ENCODE results near the gene TMEM119. TPM values are rescaled to one million over a fixed set of nuclear protein-coding genes. Genes with fewer than 3 reads are reported as not detected.

TMEM119 gene
- total and polyA plus RNA-seq, 10 of the 15 experiments (the other 5 are each of a cell fraction or from before 2014, with no cell fraction given) = 0.11 to 0.44 (median 0.19) TPM; not detected in 5

DNA sequence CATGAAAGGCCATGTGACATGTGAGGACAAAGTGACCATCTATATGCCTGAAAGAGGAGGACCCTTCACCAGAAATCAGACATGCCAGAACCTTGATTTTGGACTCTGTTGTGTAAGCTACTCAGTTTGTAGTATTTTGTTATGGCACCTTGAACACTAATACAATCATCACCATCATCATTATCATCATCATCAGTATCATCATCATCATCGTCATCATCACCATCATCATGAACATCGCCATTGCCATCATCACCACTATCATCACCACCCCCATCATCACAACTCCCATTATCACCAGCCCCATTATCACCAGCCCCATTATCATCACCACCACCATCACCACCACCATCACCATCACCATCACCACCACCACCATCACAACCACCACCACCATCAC, 19.6 kb downstream of the TMEM119 start:
- ATAC-seq = no peak
- Histone ChIP-seq H3K9ac (ENCODE audit: control insufficient read depth, insufficient read depth, low read length) (no peak overlapping the region), H2AFZ (ENCODE audit: control insufficient read depth, low read depth, low read length) (no peak overlapping the region), H3K27ac (ENCODE audit: control insufficient read depth, insufficient read depth) (no peak overlapping the region), H3K36me3 (ENCODE audit: control insufficient read depth in 2 of 2, insufficient read depth in 2 of 2, low read length in 1 of 2) (no peaks in the 10 kb centered on the region), H3K4me1 (ENCODE audit: control insufficient read depth, insufficient read depth, low read length) (peaks cover 30% of the 10 kb centered on the region), H4K20me1 (ENCODE audit: control insufficient read depth, insufficient read depth) (no peaks in the 10 kb centered on the region), H3K4me2 (ENCODE audit: control insufficient read depth, insufficient read depth) (no peak overlapping the region), H3K9me3 (replicated peaks; ENCODE audit: control insufficient read depth, insufficient read depth, low read length) (no peaks in the 10 kb centered on the region; the same call in 2 of the 3 replicates), H3K27me3 (replicated peaks in 1 of 2; ENCODE audit: control insufficient read depth in 2 of 2, insufficient read depth in 2 of 2, low read length in 1 of 2) (no peaks in the 10 kb centered on the region), H3K4me3 (no peak overlapping the region), H3K79me2 (ENCODE audit: control insufficient read depth, insufficient read depth, low read length) (no peaks in the 10 kb centered on the region)
- intact Hi-C loops (cut with micrococcal nuclease; ENCODE audit: unreplicated experiment) (no loop called here), in situ Hi-C loops (cut with MboI) (no loop called here)
- ChIA-PET RAD21 (ENCODE audit: unreplicated experiment) (interaction anchor here (2.1 to 20.0 kb wide), 2 partner anchors 10 to 37 kb away, joined by 9 to 633 read pairs; no protein-coding TSS in a partner anchor), POLR2A (interaction anchor here (1.9 to 3.8 kb wide), 2 partner anchors 36 to 39 kb away, joined by 4 to 31 read pairs; no protein-coding TSS in a partner anchor), SMC1A (ENCODE audit: uncharacterized antibody, unreplicated experiment) (interaction anchor here (1.0 to 26.5 kb wide), 5 partner anchors 10 to 56 kb away, joined by 3 to 718 read pairs (median 4); partner anchors contain the start of gene SELPLG), CTCF (interaction anchor here (1.0 to 21.5 kb wide), 3 partner anchors 9 to 38 kb away, joined by 3 to 866 read pairs (median 7); no protein-coding TSS in a partner anchor)
- TF ChIP-seq JUND (IDR thresholded peaks at IDR 0.05; ENCODE audit: low read depth, low read length) = no peak
- DNase-seq (ENCODE audit: low read depth, low spot score) = no peak
- BruUV-seq (replicated peaks) = no TSS peak
- no peak for FAIRE-seq
- WGBS (ENCODE audit: insufficient coverage, insufficient replicate concordance, low lambda C conversion rate, missing lambda C conversion rate) = 100% methylated on average over 2 of the region's 2 CpGs

DNA sequence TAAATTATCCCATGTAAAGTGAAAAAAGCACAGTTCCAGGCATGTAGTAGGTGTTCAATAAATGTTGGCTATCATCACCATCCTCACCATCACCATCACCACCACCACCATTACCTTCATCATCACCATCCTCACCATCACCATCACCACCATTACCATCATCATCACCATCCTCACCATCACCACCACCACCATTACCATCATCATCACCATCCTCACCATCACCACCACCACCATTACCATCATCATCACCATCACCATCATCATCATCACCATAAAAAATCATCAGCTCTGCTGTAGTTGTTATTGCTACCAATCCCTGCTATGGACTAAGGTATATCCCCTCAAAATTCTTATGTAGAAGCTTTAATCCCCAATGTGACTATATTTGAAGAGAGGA, 20.4 kb downstream of the TMEM119 start:
- DNase-seq (ENCODE audit: low read depth, low spot score) (no peak), ATAC-seq (no peak), FAIRE-seq (no peak)
- Histone ChIP-seq H3K9me3 (replicated peaks; ENCODE audit: control insufficient read depth, insufficient read depth, low read length) (no peaks in the 10 kb centered on the region; the same call in 2 of the 3 replicates), H3K27me3 (replicated peaks in 1 of 2; ENCODE audit: control insufficient read depth in 2 of 2, insufficient read depth in 2 of 2, low read length in 1 of 2) (no peaks in the 10 kb centered on the region), H3K4me1 (ENCODE audit: control insufficient read depth, insufficient read depth, low read length) (peaks cover 38% of the 10 kb centered on the region), H2AFZ (ENCODE audit: control insufficient read depth, low read depth, low read length) (no peak overlapping the region), H4K20me1 (ENCODE audit: control insufficient read depth, insufficient read depth) (no peaks in the 10 kb centered on the region), H3K27ac (ENCODE audit: control insufficient read depth, insufficient read depth) (no peak overlapping the region), H3K4me2 (ENCODE audit: control insufficient read depth, insufficient read depth) (no peak overlapping the region), H3K36me3 (ENCODE audit: control insufficient read depth in 2 of 2, insufficient read depth in 2 of 2, low read length in 1 of 2) (no peaks in the 10 kb centered on the region), H3K79me2 (ENCODE audit: control insufficient read depth, insufficient read depth, low read length) (no peaks in the 10 kb centered on the region), H3K9ac (ENCODE audit: control insufficient read depth, insufficient read depth, low read length) (no peak overlapping the region), H3K4me3 (no peak overlapping the region)
- intact Hi-C loops (cut with micrococcal nuclease; ENCODE audit: unreplicated experiment) (no loop called here), in situ Hi-C loops (cut with MboI) (no loop called here)
- CTCF ChIA-PET = interaction anchor here (1.0 to 21.5 kb wide), 5 partner anchors 8 to 227 kb away, joined by 3 to 866 read pairs (median 7); no protein-coding TSS in a partner anchor
- no peak for TF ChIP-seq RFX5 (IDR thresholded peaks at IDR 0.05; ENCODE audit: low read depth, low read length)
- TF ChIP-seq MTA2 (IDR thresholded peaks at IDR 0.05; ENCODE audit: low read depth) = no peak
- TF ChIP-seq CEBPB (IDR thresholded peaks at IDR 0.05; ENCODE audit: borderline replicate concordance in 1 of 2, low read depth in 2 of 2, low read length in 2 of 2) = no peak
- TF ChIP-seq ZZZ3 (IDR thresholded peaks at IDR 0.05; ENCODE audit: control insufficient read depth, insufficient read length, low read depth) = no peak
- TF ChIP-seq DPF2 (IDR thresholded peaks at IDR 0.05) = no peak
- TF ChIP-seq, protein P1, sequence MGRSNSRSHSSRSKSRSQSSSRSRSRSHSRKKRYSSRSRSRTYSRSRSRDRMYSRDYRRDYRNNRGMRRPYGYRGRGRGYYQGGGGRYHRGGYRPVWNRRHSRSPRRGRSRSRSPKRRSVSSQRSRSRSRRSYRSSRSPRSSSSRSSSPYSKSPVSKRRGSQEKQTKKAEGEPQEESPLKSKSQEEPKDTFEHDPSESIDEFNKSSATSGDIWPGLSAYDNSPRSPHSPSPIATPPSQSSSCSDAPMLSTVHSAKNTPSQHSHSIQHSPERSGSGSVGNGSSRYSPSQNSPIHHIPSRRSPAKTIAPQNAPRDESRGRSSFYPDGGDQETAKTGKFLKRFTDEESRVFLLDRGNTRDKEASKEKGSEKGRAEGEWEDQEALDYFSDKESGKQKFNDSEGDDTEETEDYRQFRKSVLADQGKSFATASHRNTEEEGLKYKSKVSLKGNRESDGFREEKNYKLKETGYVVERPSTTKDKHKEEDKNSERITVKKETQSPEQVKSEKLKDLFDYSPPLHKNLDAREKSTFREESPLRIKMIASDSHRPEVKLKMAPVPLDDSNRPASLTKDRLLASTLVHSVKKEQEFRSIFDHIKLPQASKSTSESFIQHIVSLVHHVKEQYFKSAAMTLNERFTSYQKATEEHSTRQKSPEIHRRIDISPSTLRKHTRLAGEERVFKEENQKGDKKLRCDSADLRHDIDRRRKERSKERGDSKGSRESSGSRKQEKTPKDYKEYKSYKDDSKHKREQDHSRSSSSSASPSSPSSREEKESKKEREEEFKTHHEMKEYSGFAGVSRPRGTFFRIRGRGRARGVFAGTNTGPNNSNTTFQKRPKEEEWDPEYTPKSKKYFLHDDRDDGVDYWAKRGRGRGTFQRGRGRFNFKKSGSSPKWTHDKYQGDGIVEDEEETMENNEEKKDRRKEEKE (IDR thresholded peaks at IDR 0.05) = no peak
- TF ChIP-seq JUND (IDR thresholded peaks at IDR 0.05; ENCODE audit: low read depth, low read length) = no peak
- no peak for TF ChIP-seq BMI1 (IDR thresholded peaks at IDR 0.05; ENCODE audit: borderline replicate concordance)
- TF ChIP-seq POLR2AphosphoS5 (IDR thresholded peaks at IDR 0.05; ENCODE audit: low read length) = no peak
- TF ChIP-seq SREBF2 (IDR thresholded peaks at IDR 0.05; ENCODE audit: low read length) = no peak
- TF ChIP-seq PML (IDR thresholded peaks at IDR 0.05; ENCODE audit: low read length) = no peak
- TF ChIP-seq FOS (IDR thresholded peaks at IDR 0.05; ENCODE audit: borderline replicate concordance, extremely low read depth, insufficient read length) = no peak
- RAD21 ChIA-PET (ENCODE audit: unreplicated experiment) = interaction anchor here (2.1 to 23.0 kb wide), 3 partner anchors 9 to 57 kb away, joined by 9 to 633 read pairs (median 413); partner anchors contain the start of gene SELPLG
- POLR2A ChIA-PET = interaction anchor here (0.6 to 14.2 kb wide), 5 partner anchors 10 to 58 kb away, joined by 3 to 199 read pairs (median 4); partner anchors contain the start of genes SART3 and SELPLG
- SMC1A ChIA-PET (ENCODE audit: uncharacterized antibody, unreplicated experiment) = interaction anchor here (1.0 to 26.5 kb wide), 9 partner anchors 8 to 226 kb away, joined by 3 to 718 read pairs (median 8); partner anchors contain the start of gene SELPLG
- BruUV-seq (replicated peaks) = no TSS peak

All from GM12878 (cell line).